Measurements from ENCODE around the gene MRPL10.
A peak's percentile ranks its signal among the peaks of the same experiment; 100 is the strongest.

The MRPL10 gene

GRCh38 chr17:47831003-47831933 is at the start of gene MRPL10, which contains the start of gene LRRC46:
MRPL10 (minus strand) TSS chr17:47831541; CDS start chr17:47831511, 30 bp downstream.
LRRC46 (plus strand) TSS chr17:47831670; CDS start chr17:47831990, 320 bp downstream.
- peak; percentile 89 for DNase-seq

GRCh38 chr17:47879776-47880454 is 48.6 kb upstream of the MRPL10 start:
- no peak for DNase-seq

GRCh38 chr17:47879028-47879585 is 47.8 kb upstream of the MRPL10 start:
- no peak for DNase-seq

- DNase-seq: no peak
Measured at GRCh38 chr17:47878203-47879027, 47.1 kb upstream of the MRPL10 start.

GRCh38 chr17:47877368-47878034 is 46.2 kb upstream of the MRPL10 start:
- no peak for DNase-seq

GRCh38 chr17:47875011-47875985 is 44.0 kb upstream of the MRPL10 start:
- DNase-seq: no peak

- DNase-seq: no peak
Measured at GRCh38 chr17:47873200-47874090, 42.1 kb upstream of the MRPL10 start.

GRCh38 chr17:47872651-47873161 is 41.4 kb upstream of the MRPL10 start:
- DNase-seq: no peak

- no peak for DNase-seq
Measured at GRCh38 chr17:47872019-47872650, 40.8 kb upstream of the MRPL10 start.

- no peak for DNase-seq
Measured at GRCh38 chr17:47871048-47871447, 39.7 kb upstream of the MRPL10 start.

GRCh38 chr17:47870056-47870455 is 38.7 kb upstream of the MRPL10 start:
- DNase-seq: no peak

GRCh38 chr17:47869114-47869513 is 37.8 kb upstream of the MRPL10 start:
- no peak for DNase-seq

- DNase-seq: no peak
Measured at GRCh38 chr17:47867813-47868533, 36.6 kb upstream of the MRPL10 start.

- DNase-seq: no peak
Measured at GRCh38 chr17:47866941-47867340, 35.6 kb upstream of the MRPL10 start.

- DNase-seq: no peak
Measured at GRCh38 chr17:47864791-47865216, 33.5 kb upstream of the MRPL10 start.

GRCh38 chr17:47862621-47863440 is 31.5 kb upstream of the MRPL10 start:
- DNase-seq: no peak

- no peak for DNase-seq
Measured at GRCh38 chr17:47860386-47860785, 29.0 kb upstream of the MRPL10 start.

Measured in activated effector memory CD4-positive, alpha-beta T cell treated with Interleukin-2 at 50 U/mL for 16 hours (primary cell).